Measurements from ENCODE around the gene RPS2.
"Not testable (repeated sequence)": the region's sequence is repeated elsewhere in the genome, so short reads cannot be mapped to it uniquely, and the experiment has no call there.

Gene RPS2

GRCh38 chr16:1940273-1941161, 24.1 kb downstream of the RPS2 start:
- H3K4me3 Mint-ChIP-seq: no peak overlapping the region
- ATAC-seq (ENCODE audit: low read depth): no peak
- H3K27me3 Mint-ChIP-seq: no peaks in the 10 kb centered on the region
- DNase-seq (ENCODE audit: low spot score in 2 of 2): no peak
- peaks cover 6% of the 10 kb centered on the region for H3K4me1 Mint-ChIP-seq
- H3K36me3 Mint-ChIP-seq: peaks cover 3% of the 10 kb centered on the region
- H3K9me3 Mint-ChIP-seq: no peaks in the 10 kb centered on the region
- H3K27ac Mint-ChIP-seq: no peak overlapping the region

- not testable (repeated sequence) for ATAC-seq (ENCODE audit: low read depth); H3K9me3 Mint-ChIP-seq; H3K27me3 Mint-ChIP-seq; H3K36me3 Mint-ChIP-seq; H3K4me1 Mint-ChIP-seq; DNase-seq (ENCODE audit: low spot score in 2 of 2); H3K27ac Mint-ChIP-seq; H3K4me3 Mint-ChIP-seq
Measured at GRCh38 chr16:1939833-1940232, 24.8 kb downstream of the RPS2 start.

GRCh38 chr16:1938910-1939309, 25.7 kb downstream of the RPS2 start:
- no peaks in the 10 kb centered on the region for H3K9me3 Mint-ChIP-seq

GRCh38 chr16:1938316-1938715, 26.3 kb downstream of the RPS2 start:
- ATAC-seq (ENCODE audit: low read depth): no peak
- no peak overlapping the region for H3K4me3 Mint-ChIP-seq
- H3K27ac Mint-ChIP-seq: no peak overlapping the region
- no peak for DNase-seq (ENCODE audit: low spot score in 2 of 2)
- peaks cover 6% of the 10 kb centered on the region for H3K4me1 Mint-ChIP-seq
- no peaks in the 10 kb centered on the region for H3K9me3 Mint-ChIP-seq
- peaks cover 3% of the 10 kb centered on the region for H3K36me3 Mint-ChIP-seq
- H3K27me3 Mint-ChIP-seq: peaks cover 1% of the 10 kb centered on the region

More at GRCh38 chr16:1938910-1939309, 25.7 kb downstream of the RPS2 start:
- peaks cover 6% of the 10 kb centered on the region for H3K4me1 Mint-ChIP-seq
- no peaks in the 10 kb centered on the region for H3K27me3 Mint-ChIP-seq
- no peak overlapping the region for H3K27ac Mint-ChIP-seq
- ATAC-seq (ENCODE audit: low read depth): no peak
- H3K4me3 Mint-ChIP-seq: no peak overlapping the region
- no peak for DNase-seq (ENCODE audit: low spot score in 2 of 2)
- H3K36me3 Mint-ChIP-seq: peaks cover 3% of the 10 kb centered on the region

GRCh38 chr16:1936945-1937479, 27.6 kb downstream of the RPS2 start:
- H3K9me3 Mint-ChIP-seq: no peaks in the 10 kb centered on the region
- H3K36me3 Mint-ChIP-seq: peaks cover 3% of the 10 kb centered on the region
- DNase-seq (ENCODE audit: low spot score in 2 of 2) (no peak), ATAC-seq (ENCODE audit: low read depth) (no peak)
- H3K27ac Mint-ChIP-seq: no peak overlapping the region
- H3K4me1 Mint-ChIP-seq: peaks cover 2% of the 10 kb centered on the region
- H3K4me3 Mint-ChIP-seq: no peak overlapping the region
- H3K27me3 Mint-ChIP-seq: peaks cover 1% of the 10 kb centered on the region

GRCh38 chr16:1933097-1933661, 31.4 kb downstream of the RPS2 start:
- Mint-ChIP-seq H3K27me3 (peaks cover 1% of the 10 kb centered on the region), H3K4me3 (no peak overlapping the region), H3K4me1 (peaks cover 2% of the 10 kb centered on the region), H3K9me3 (no peaks in the 10 kb centered on the region), H3K36me3 (no peaks in the 10 kb centered on the region), H3K27ac (no peak overlapping the region)
- ATAC-seq (ENCODE audit: low read depth): no peak
- DNase-seq (ENCODE audit: low spot score in 2 of 2): no peak

- Mint-ChIP-seq H3K27me3 (peaks cover 1% of the 10 kb centered on the region), H3K4me3 (no peak overlapping the region), H3K36me3 (no peaks in the 10 kb centered on the region), H3K4me1 (peaks cover 2% of the 10 kb centered on the region), H3K9me3 (no peaks in the 10 kb centered on the region), H3K27ac (no peak overlapping the region)
- ATAC-seq (ENCODE audit: low read depth) (no peak), DNase-seq (ENCODE audit: low spot score in 2 of 2) (no peak)
Measured at GRCh38 chr16:1932050-1933028, 32.3 kb downstream of the RPS2 start.

- H3K4me3 Mint-ChIP-seq: peak overlapping the region; percentile 8
- no peak overlapping the region for H3K27ac Mint-ChIP-seq
- ATAC-seq (ENCODE audit: low read depth) (no peak), DNase-seq (ENCODE audit: low spot score in 2 of 2) (no peak)
- H3K4me1 Mint-ChIP-seq: peaks cover 2% of the 10 kb centered on the region
- peaks cover 1% of the 10 kb centered on the region for H3K27me3 Mint-ChIP-seq
- H3K36me3 Mint-ChIP-seq: no peaks in the 10 kb centered on the region
- H3K9me3 Mint-ChIP-seq: no peaks in the 10 kb centered on the region
Measured at GRCh38 chr16:1930338-1930720, 34.3 kb downstream of the RPS2 start.

- peaks cover 2% of the 10 kb centered on the region for H3K27me3 Mint-ChIP-seq
- DNase-seq (ENCODE audit: low spot score in 2 of 2) (peak; percentile 96 to 100), ATAC-seq (ENCODE audit: low read depth) (peak; percentile 94)
- no peak overlapping the region for H3K27ac Mint-ChIP-seq
- peaks cover 2% of the 10 kb centered on the region for H3K4me1 Mint-ChIP-seq
- peak overlapping the region; percentile 60 for H3K4me3 Mint-ChIP-seq
- no peaks in the 10 kb centered on the region for H3K9me3 Mint-ChIP-seq
- H3K36me3 Mint-ChIP-seq: no peaks in the 10 kb centered on the region
Measured at GRCh38 chr16:1929578-1930337, 34.9 kb downstream of the RPS2 start.

GRCh38 chr16:1929105-1929504, 35.5 kb downstream of the RPS2 start:
- ATAC-seq (ENCODE audit: low read depth) (peak; percentile 2), DNase-seq (ENCODE audit: low spot score in 2 of 2) (no peak)
- Mint-ChIP-seq H3K4me3 (peak overlapping the region; percentile 84), H3K4me1 (peaks cover 2% of the 10 kb centered on the region), H3K9me3 (no peaks in the 10 kb centered on the region), H3K27ac (peak overlapping the region; percentile 45), H3K27me3 (peaks cover 7% of the 10 kb centered on the region), H3K36me3 (no peaks in the 10 kb centered on the region)

- Mint-ChIP-seq H3K9me3 (peaks cover 1% of the 10 kb centered on the region), H3K36me3 (no peaks in the 10 kb centered on the region), H3K27ac (no peak overlapping the region), H3K4me1 (peaks cover 3% of the 10 kb centered on the region), H3K27me3 (peaks cover 17% of the 10 kb centered on the region), H3K4me3 (no peak overlapping the region)
- ATAC-seq (ENCODE audit: low read depth) (no peak), DNase-seq (ENCODE audit: low spot score in 2 of 2) (no peak)
Measured at GRCh38 chr16:1926271-1926670, 38.4 kb downstream of the RPS2 start.

GRCh38 chr16:1924095-1924494, 40.5 kb downstream of the RPS2 start:
- no peak overlapping the region for H3K4me3 Mint-ChIP-seq
- no peak for DNase-seq (ENCODE audit: low spot score in 2 of 2)
- no peaks in the 10 kb centered on the region for H3K36me3 Mint-ChIP-seq
- peaks cover 1% of the 10 kb centered on the region for H3K9me3 Mint-ChIP-seq
- H3K4me1 Mint-ChIP-seq: peaks cover 4% of the 10 kb centered on the region
- H3K27me3 Mint-ChIP-seq: peaks cover 28% of the 10 kb centered on the region
- H3K27ac Mint-ChIP-seq: no peak overlapping the region
- no peak for ATAC-seq (ENCODE audit: low read depth)

All from memory B cell (primary cell).